GM21786 (cell line): ENCODE results near the gene CTU2.

ENCODE experiments used
- ATAC-seq: cut with Tn5 transposase; IDR thresholded peaks from one replicate; pipeline ENCODE4 v1.9.1; 2021; ENCODE audit not compliant: unreplicated experiment

The CTU2 gene

DNA sequence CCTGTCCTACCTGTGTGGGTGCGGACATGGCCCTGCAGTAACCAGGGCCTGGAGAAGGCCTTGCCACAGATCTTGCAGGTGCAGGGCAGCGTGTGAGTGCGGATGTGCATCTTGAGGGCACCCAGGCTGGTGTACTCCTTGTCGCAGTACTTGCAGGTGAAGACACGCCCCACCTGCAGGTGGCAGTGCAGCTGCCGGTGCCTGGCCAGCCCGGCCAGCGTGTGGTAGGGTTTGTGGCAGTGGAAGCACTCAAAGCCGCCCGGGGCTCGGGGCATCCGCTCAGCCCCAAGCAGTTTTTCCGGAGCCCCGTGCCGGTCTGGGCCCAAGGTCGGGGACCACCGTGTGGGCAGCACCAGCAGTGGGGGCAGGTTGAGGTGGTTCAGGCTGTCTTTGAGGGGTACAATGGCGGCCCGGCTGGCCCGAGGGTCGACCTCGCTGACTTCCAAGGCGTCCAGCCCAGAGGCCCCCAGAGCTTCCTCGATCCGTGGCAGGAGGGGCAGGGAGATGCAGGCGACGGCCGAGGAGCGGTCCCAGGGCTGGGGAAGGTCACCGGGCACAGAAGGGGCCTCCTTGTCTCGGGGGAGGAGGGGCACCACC lies 25.1 kb upstream of the CTU2 start:
- no peak for ATAC-seq

GRCh38 chr16:88681709-88682451 lies 24.4 kb upstream of the CTU2 start:
- peak; percentile 73 for ATAC-seq

GRCh38 chr16:88684569-88685155 lies 21.6 kb upstream of the CTU2 start:
- ATAC-seq: no peak

DNA sequence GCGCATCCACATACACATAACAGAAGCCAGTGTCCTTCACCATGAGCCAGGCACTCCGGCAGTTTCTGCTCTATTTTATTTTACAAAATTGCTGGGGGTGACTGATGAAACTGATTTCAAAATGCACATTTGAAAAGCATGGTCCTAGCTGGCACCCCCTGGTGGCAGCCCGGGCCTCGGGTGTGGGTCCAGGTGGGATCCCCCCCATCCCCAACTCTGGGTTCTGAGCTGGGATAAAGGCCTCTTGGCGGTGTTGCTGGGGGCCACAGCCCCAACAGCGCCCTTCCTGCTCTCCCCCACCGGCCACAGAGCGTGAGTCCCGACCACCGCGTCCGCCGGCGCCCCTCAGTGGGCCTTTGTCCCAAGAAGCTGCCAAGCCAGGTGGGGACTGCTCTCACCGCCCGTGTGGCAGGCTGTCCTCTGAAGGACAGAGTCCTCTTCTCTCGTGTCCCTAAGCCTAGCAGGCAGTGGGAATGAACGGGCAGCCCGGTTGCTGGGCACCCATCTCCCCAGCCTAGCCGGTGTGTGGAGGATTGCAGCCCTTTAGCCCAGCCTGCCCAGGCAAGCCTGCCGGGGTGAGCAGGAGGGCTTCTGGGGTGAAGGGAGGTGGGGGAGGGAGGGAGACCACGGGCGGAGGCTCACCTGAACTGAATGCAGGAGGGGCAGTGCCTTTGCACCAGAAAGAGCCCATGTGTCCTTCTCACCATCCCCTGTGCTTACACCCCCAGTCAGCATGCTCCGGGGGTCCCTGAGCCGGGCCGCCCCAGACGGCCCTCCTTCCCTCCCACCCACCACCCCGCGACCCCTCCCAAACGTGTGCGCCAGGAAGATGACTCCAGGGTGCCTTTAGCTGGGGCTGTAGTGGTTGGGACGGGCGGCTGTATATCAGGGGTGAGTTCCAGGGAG lies 20.9 kb upstream of the CTU2 start:
- no peak for ATAC-seq

GRCh38 chr16:88686062-88686438 lies 20.3 kb upstream of the CTU2 start:
- ATAC-seq: peak; percentile 12

GRCh38 chr16:88686439-88687253 lies 19.7 kb upstream of the CTU2 start, which contains the start of gene SNAI3:
TSS of gene SNAI3 (minus strand) at chr16:88686507. CDS start at chr16:88686406, 101 bp downstream.
- peak; percentile 50 for ATAC-seq

- no peak for ATAC-seq
These were observed 19.1 kb upstream of the CTU2 start for GRCh38 chr16:88687254-88687576.

DNA sequence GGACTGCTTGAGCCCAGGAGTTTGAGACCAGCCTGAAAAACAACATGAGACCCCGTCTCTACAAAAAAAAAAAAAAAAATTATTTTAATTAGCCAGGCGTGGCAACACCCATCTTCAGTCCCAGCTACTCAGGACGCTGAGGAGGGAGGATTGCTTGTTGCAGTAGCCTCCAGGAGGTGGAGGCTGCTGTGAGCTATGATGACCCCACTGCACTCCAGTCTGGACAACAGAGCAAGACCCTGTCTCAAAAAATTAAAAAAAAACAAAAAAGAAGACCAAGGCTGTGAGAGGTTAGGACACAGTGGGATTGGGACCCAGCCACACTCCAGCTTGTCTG lies 18.7 kb upstream of the CTU2 start:
- no peak for ATAC-seq

GRCh38 chr16:88688013-88688778 lies 18.1 kb upstream of the CTU2 start:
- no peak for ATAC-seq

DNA sequence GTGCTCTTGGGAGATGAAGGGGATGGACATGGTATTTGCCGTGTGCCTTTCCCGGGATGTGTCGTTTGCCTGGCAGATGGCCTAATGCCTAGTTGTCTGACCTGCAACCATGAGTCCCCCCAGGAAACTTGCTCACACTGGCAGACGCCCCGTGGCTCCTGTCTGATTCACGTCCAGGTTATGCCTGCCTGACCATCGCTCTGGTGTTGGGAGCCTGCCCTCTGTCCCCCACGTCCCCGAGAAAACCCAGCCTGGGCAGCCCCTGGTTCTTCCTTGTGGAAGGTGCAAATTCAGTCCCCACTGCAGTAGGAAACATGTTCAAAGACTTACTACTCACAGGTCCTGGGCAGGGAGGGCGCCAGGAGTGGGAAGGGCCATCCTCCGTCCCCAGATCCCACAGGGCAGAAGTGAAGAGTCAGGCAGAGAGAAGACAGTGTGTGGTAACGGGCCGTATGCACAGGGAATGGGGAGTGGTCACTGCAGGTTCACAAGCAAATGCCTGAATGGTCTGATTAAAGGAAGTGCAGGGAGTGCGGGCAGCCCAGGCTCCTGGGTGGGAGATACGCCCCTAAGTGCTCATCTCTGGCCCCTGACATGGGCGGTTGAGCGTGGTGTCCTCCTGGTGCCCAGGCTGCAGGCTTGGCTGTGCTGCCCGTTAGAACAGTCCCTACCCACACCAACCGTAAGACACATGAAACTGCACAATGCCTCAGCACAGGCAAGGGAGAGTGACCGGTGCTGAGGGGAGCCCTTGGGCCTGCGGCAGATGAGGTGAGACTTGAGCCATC lies 15.8 kb upstream of the CTU2 start:
- ATAC-seq: no peak

GRCh38 chr16:88691129-88691813 lies 15.0 kb upstream of the CTU2 start:
- ATAC-seq: no peak

DNA sequence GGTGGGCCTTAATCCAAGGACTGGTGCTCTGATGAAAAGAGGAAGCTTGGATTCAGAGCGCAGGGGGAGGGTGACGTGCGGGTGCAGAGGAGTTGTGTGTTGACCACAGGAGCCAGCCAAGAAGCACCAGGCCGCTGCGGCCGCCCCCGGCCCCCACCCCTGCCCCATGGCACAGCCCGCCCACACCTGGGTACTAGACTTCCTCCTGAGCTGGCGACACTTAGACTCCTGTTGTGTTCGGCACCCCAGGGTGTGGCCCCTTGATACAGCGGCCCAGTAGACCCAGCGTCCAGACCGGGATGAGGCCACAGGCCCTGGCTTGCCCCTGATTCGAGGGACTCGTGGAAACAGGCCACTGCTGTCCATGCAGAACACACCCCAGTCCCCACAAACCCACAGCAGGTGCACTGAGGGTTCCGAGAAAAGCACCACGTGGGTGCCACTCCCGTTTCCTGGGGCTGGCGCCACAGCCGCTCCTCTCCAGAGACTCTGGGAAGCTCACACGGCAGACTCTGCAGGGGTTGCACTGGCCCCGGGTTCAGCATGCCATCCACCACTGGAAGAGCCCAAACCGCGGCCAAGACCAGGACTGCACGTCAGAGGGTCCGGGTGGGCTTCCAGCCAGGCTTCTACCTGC lies 14.3 kb upstream of the CTU2 start:
- no peak for ATAC-seq

GRCh38 chr16:88692861-88693260 lies 13.4 kb upstream of the CTU2 start:
- ATAC-seq: no peak

DNA sequence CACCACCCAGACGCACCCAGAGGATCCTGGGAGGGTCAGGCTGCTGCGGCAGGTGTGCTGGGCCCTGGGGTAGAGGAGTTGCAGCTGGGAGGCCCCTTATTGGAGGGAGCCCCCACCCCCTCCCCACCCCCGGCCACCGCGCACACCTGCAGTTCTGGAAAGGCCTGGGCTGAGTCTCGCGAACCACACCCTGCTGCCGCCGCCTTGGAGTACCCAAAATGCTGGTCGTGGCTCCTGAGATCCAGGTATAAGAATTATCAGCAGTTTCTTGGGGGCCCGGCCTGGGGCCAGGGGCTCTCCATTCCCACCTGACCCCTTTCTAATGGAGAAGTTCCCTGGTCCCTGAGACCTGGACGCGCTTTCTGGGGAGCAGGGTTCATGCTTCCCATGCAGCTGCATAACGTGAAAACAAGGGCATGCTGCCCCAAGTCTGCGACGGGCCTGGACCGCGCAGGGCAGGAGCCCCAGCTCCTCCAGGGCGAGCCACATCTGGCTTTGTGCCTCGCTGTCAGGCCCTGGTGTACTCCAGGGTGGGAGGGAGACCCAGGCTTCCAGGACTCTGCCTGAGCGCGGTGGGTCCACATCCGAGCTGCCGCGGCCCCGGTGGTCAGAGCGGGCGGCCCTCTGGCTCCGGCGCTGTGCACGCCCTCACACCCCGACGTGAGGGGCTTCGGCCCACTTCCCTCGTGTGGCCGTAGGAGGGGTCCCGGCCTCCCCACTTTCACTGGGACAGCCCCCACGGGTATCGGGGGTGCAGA lies 12.7 kb upstream of the CTU2 start:
- no peak for ATAC-seq

- ATAC-seq: no peak
These were observed 11.8 kb upstream of the CTU2 start for GRCh38 chr16:88694221-88695087.

DNA sequence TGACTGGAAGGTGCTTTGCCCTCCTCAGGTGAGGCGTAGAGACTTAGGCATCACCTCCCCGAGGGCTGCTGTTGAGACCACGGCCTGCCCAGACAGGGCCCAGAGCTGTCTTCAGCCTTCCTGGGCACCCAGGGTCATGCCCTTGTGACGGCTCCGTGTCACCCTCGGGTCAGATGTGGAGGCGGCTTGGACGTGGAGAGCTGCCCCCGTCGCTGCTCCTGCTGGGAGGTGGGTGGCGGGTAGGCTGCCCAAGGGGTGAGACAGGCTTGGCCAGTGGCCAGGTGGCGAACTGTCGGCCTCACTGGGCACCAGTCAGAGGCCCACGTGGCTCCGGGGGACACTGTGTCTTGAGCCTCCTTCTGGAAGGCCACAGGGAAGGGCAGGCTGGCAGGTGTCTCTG lies 11.1 kb upstream of the CTU2 start:
- no peak for ATAC-seq

DNA sequence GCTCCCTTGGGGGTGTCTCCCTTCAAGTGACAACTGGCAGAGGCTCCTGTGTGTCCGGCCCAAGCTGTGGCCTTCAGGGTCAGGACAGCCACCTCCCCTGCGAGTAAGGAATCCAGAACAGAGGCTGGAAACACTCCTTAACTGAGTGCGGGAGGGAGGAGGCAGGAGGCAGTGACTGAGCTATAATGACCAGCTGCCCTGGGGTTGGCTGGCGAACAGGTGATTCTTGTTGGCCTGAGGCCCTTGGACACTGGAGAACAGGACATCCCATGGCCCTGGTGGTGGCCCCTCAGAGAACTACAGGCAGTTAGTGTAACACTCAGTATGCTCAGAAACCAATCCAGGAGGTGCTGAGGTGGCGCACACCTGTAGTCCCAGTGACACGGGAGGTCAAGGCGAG lies 10.6 kb upstream of the CTU2 start:
- ATAC-seq: no peak
